HG03558 (cell line): ENCODE data around the gene KANSL2.
"Not testable (repeated sequence)": the region's sequence is repeated elsewhere in the genome, so short reads cannot be mapped to it uniquely, and the experiment has no call there.

Experiments
- ATAC-seq: cut with Tn5 transposase; IDR thresholded peaks from one replicate; pipeline ENCODE4 v1.9.1; 2021; ENCODE audit warnings: moderate number of reproducible peaks; ENCODE audit not compliant: unreplicated experiment; ENCODE audit errors: extremely low read depth

Gene KANSL2

GRCh38 chr12:48622997-48623396 lies 59.0 kb downstream of the KANSL2 start:
- ATAC-seq = not testable (repeated sequence)

GRCh38 chr12:48618541-48618940 lies 63.5 kb downstream of the KANSL2 start:
- ATAC-seq = no peak

GRCh38 chr12:48615681-48616080 lies 66.4 kb downstream of the KANSL2 start:
- ATAC-seq = no peak

GRCh38 chr12:48613321-48613720 lies 68.7 kb downstream of the KANSL2 start:
- no peak for ATAC-seq
